MCF 10A (cell line): ENCODE measurements around the gene PCDHA10. TPM values are rescaled to one million over a fixed set of nuclear protein-coding genes. Genes with fewer than 3 reads are reported as not detected.
"Not testable (repeated sequence)": the region's sequence is repeated elsewhere in the genome, so short reads cannot be mapped to it uniquely, and the experiment has no call there.

Experiments
- Bru-seq: library from RNA; stranded (reverse); fragments of 400-500 nt; gene quantifications from one replicate; lab custom pipeline; 2021; lab: Mats Ljungman, UMichigan
- BruChase-seq, 2 experiments: library from RNA; stranded (reverse); fragments of 400-500 nt; gene quantifications; one replicate each; lab custom pipeline; 2021; lab: Mats Ljungman, UMichigan
- BruUV-seq: library from RNA; stranded (reverse); fragments of 400-500 nt; replicated peaks from 2 replicates; lab custom pipeline; 2021; lab: Mats Ljungman, UMichigan
- CTCF ChIA-PET: fragments of 300-600 bp; sonication (Branson Sonifier 250); formaldehyde crosslinking; extraction: SDS; loops from one replicate; lab custom pipeline; 2021; ENCODE audit warnings: antibody characterized with exemption, inconsistent platforms; lab: Yijun Ruan, JAX
- POLR2A ChIA-PET: fragments of 300-600, 350-650 bp; sonication (Branson Sonifier 250); formaldehyde crosslinking; extraction: SDS; loops from one replicate; lab custom pipeline; 2020; ENCODE audit warnings: antibody characterized with exemption, inconsistent platforms; lab: Yijun Ruan, JAX
- DNase-seq: peaks from one replicate; pipeline ENCODE4 v3.0.0-alpha.2; 2018; ENCODE audit not compliant: unreplicated experiment
- H3K27ac Mint-ChIP-seq: one replicate; pipeline ENCODE4 v1.8.0; 2022; ENCODE audit warnings: mild to moderate bottlenecking, low read depth, mixed read lengths; ENCODE audit not compliant: unreplicated experiment
- H3K27me3 Mint-ChIP-seq: one replicate; pipeline ENCODE4 v1.8.0; 2022; ENCODE audit warnings: mixed read lengths; ENCODE audit not compliant: insufficient read depth, unreplicated experiment
- H3K36me3 Mint-ChIP-seq: one replicate; pipeline ENCODE4 v1.8.0; 2022; ENCODE audit warnings: mild to moderate bottlenecking, moderate library complexity, mixed read lengths; ENCODE audit not compliant: insufficient read depth, unreplicated experiment
- H3K4me1 Mint-ChIP-seq: one replicate; pipeline ENCODE4 v1.8.0; 2022; ENCODE audit warnings: mixed read lengths; ENCODE audit not compliant: insufficient read depth, unreplicated experiment
- H3K4me3 Mint-ChIP-seq: one replicate; pipeline ENCODE4 v1.8.0; 2022; ENCODE audit warnings: mild to moderate bottlenecking, moderate library complexity, mixed read lengths; ENCODE audit not compliant: unreplicated experiment
- H3K9me3 Mint-ChIP-seq: one replicate; pipeline ENCODE4 v1.8.0; 2022; ENCODE audit warnings: mixed read lengths; ENCODE audit not compliant: unreplicated experiment
- CTCF ChIP-seq: fragments of 200-600 bp; IDR thresholded peaks from one replicate; pipeline ENCODE4 v1.8.0; 2022; ENCODE audit warnings: antibody characterized with exemption, mild to moderate bottlenecking; ENCODE audit not compliant: unreplicated experiment
- intact Hi-C: fragments of 100-400 bp; cut with micrococcal nuclease; formaldehyde crosslinking; loops from 2 replicates; pipeline ENCODE4 v1.14.1; 2022
- long read RNA-seq: library from polyadenylated mRNA; stranded (forward); transcript quantifications from one replicate; pipeline ENCODE4 v2.0.0, GENCODE V29; 2022
- total RNA-seq: library from RNA; stranded (reverse); gene quantifications from 2 replicates; pipeline ENCODE4 v1.2.3, GENCODE V29; 2022

The PCDHA10 gene
- total RNA-seq: 0.15 and 0.16 TPM in 2 replicates
- Bru-seq, nascent RNA: percentile 35 among the genes with signal in this experiment
- BruChase-seq, experiment 1, labeled RNA remaining after a 6-hour chase: percentile 43 among the genes with signal in this experiment
- BruChase-seq, experiment 2, labeled RNA remaining after a 2-hour chase: percentile 41 among the genes with signal in this experiment
- long read RNA-seq: 0 reads

GRCh38 chr5:140855772-140856674 lies at the start of gene PCDHA10:
TSS of gene PCDHA10 (plus strand) at chr5:140855897. CDS start at chr5:140856049, 152 bp downstream.
- BruUV-seq: no TSS peak
- Mint-ChIP-seq H3K27me3 (no peaks in the 10 kb centered on the region), H3K4me1 (no peaks in the 10 kb centered on the region), H3K4me3 (no peak within 1 kb of the TSS), H3K36me3 (no peaks in the 10 kb centered on the region), H3K9me3 (peaks cover 16% of the 10 kb centered on the region), H3K27ac (no peak within 1 kb of the TSS)
- TF ChIP-seq CTCF: peak; percentile 7
- intact Hi-C loops: no loop called here
- peak; percentile 26 for DNase-seq
- ChIA-PET POLR2A (interaction anchor here (0.7 to 1.0 kb wide), 3 partner anchors 17 to 185 kb away, joined by 3 read pairs; no protein-coding TSS in a partner anchor), CTCF (interaction anchor here (1.1 to 1.4 kb wide), 2 partner anchors 20 to 184 kb away, joined by 3 to 4 read pairs; no protein-coding TSS in a partner anchor)

GRCh38 chr5:140806834-140807775 lies 48.6 kb upstream of the PCDHA10 start, which contains the start of gene PCDHA4:
TSS of gene PCDHA4 (plus strand) at chr5:140807068.
- Mint-ChIP-seq H3K36me3 (no peaks in the 10 kb centered on the region), H3K27ac (no peak within 1 kb of the TSS), H3K27me3 (no peaks in the 10 kb centered on the region), H3K4me1 (no peaks in the 10 kb centered on the region), H3K4me3 (peak within 1 kb of the TSS; percentile 55), H3K9me3 (peaks cover 8% of the 10 kb centered on the region)
- DNase-seq: peak; percentile 18
- peak; percentile 38 for TF ChIP-seq CTCF
- no TSS peak for BruUV-seq
- CTCF ChIA-PET: interaction anchor here (0.6 to 6.4 kb wide), 48 partner anchors 9 to 774 kb away, joined by 3 to 61 read pairs (median 4); partner anchors contain the start of genes PCDHA1, PCDHA12, PCDHA5 and PCDHA6
- intact Hi-C loops: loop anchor here (1.0 kb wide), 1 partner anchor 234 kb away; no protein-coding TSS in a partner anchor
- POLR2A ChIA-PET: interaction anchor here (0.7 to 3.9 kb wide), 7 partner anchors 10 to 348 kb away, joined by 3 to 38 read pairs (median 7); partner anchors contain the start of genes PCDHA6 and PCDHAC1

GRCh38 chr5:140808241-140808888 lies 47.3 kb upstream of the PCDHA10 start:
- H3K4me1 Mint-ChIP-seq, BruUV-seq, intact Hi-C loops, H3K27ac Mint-ChIP-seq, H3K27me3 Mint-ChIP-seq, H3K4me3 Mint-ChIP-seq, DNase-seq, H3K36me3 Mint-ChIP-seq: not testable (repeated sequence)
- CTCF ChIA-PET: interaction anchor here (0.6 to 6.4 kb wide), 31 partner anchors 8 to 758 kb away, joined by 3 to 61 read pairs (median 5); partner anchors contain the start of genes PCDHA1, PCDHA12, PCDHA5 and PCDHA6
- POLR2A ChIA-PET: interaction anchor here (0.9 to 3.9 kb wide), 6 partner anchors 9 to 232 kb away, joined by 3 to 38 read pairs (median 8); partner anchors contain the start of genes PCDHA6 and PCDHAC1
- H3K9me3 Mint-ChIP-seq: peaks cover 15% of the 10 kb centered on the region
